ENCODE measurements around the gene SMPX.
"Not testable (repeated sequence)": the region's sequence is repeated elsewhere in the genome, so short reads cannot be mapped to it uniquely, and the experiment has no call there.

Gene SMPX

GRCh38 chrX:21778236-21778635 lies 20.3 kb upstream of the SMPX start:
- Histone ChIP-seq H3K27ac (replicated peaks) (no peak overlapping the region), H3K27me3 (ENCODE audit: insufficient read depth, poor library complexity, severe bottlenecking) (no peaks in the 10 kb centered on the region), H3K4me3 (replicated peaks; ENCODE audit: insufficient read depth, low read length) (no peak overlapping the region)
- no peak for DNase-seq (ENCODE audit: low read depth in 1 of 2, low spot score in 1 of 2)
- TF ChIP-seq POLR2AphosphoS5 (IDR thresholded peaks at IDR 0.05; ENCODE audit: low read depth) (no peak), SPI1 (IDR thresholded peaks at IDR 0.05; ENCODE audit: borderline replicate concordance, low read depth) (no peak), REST (IDR thresholded peaks at IDR 0.05; ENCODE audit: insufficient replicate concordance, low read depth) (no peak), GABPA (IDR thresholded peaks at IDR 0.05; ENCODE audit: low read depth) (no peak), CTCF (IDR thresholded peaks at IDR 0.05; ENCODE audit: insufficient read depth, low read length) (no peak)

- not testable (repeated sequence) for H3K4me3 ChIP-seq (replicated peaks; ENCODE audit: insufficient read depth, low read length); H3K27ac ChIP-seq (replicated peaks); H3K27me3 ChIP-seq (ENCODE audit: insufficient read depth, poor library complexity, severe bottlenecking); DNase-seq (ENCODE audit: low read depth in 1 of 2, low spot score in 1 of 2)
Measured at GRCh38 chrX:21775128-21775527, 17.2 kb upstream of the SMPX start.

- H3K27me3 ChIP-seq (ENCODE audit: insufficient read depth, poor library complexity, severe bottlenecking); H3K27ac ChIP-seq (replicated peaks); H3K4me3 ChIP-seq (replicated peaks; ENCODE audit: insufficient read depth, low read length); DNase-seq (ENCODE audit: low read depth in 1 of 2, low spot score in 1 of 2): not testable (repeated sequence)
Measured at GRCh38 chrX:21773036-21773435, 15.1 kb upstream of the SMPX start.

- no peaks in the 10 kb centered on the region for H3K27me3 ChIP-seq (ENCODE audit: insufficient read depth, poor library complexity, severe bottlenecking)
- H3K27ac ChIP-seq (replicated peaks) = no peak overlapping the region
- peak in 1 of 2 experiments; percentile 2 for DNase-seq (ENCODE audit: low read depth in 1 of 2, low spot score in 1 of 2)
Measured at GRCh38 chrX:21770631-21771321, 12.9 kb upstream of the SMPX start.

More at GRCh38 chrX:21770631-21771321, 12.9 kb upstream of the SMPX start:
- TF ChIP-seq SPI1 (IDR thresholded peaks at IDR 0.05; ENCODE audit: borderline replicate concordance, low read depth) (no peak), REST (IDR thresholded peaks at IDR 0.05; ENCODE audit: insufficient replicate concordance, low read depth) (no peak), CTCF (IDR thresholded peaks at IDR 0.05; ENCODE audit: insufficient read depth, low read length) (no peak), POLR2AphosphoS5 (IDR thresholded peaks at IDR 0.05; ENCODE audit: low read depth) (no peak), GABPA (IDR thresholded peaks at IDR 0.05; ENCODE audit: low read depth) (no peak)
- no peak overlapping the region for H3K4me3 ChIP-seq (replicated peaks; ENCODE audit: insufficient read depth, low read length)

Measured in HL-60 (cell line).